Activated CD8-positive, alpha-beta memory T cell treated with anti-CD3 and anti-CD28 coated beads, Interleukin-2, amount 50 U/mL, for 48 hours (primary cell): ENCODE measurements around the gene ETV6.
A peak's percentile ranks its signal among the peaks of the same experiment; 100 is the strongest.

Experiments
- DNase-seq: peaks from one replicate; pipeline ENCODE4 v3.0.0-alpha.2; 2020

Gene ETV6

DNA sequence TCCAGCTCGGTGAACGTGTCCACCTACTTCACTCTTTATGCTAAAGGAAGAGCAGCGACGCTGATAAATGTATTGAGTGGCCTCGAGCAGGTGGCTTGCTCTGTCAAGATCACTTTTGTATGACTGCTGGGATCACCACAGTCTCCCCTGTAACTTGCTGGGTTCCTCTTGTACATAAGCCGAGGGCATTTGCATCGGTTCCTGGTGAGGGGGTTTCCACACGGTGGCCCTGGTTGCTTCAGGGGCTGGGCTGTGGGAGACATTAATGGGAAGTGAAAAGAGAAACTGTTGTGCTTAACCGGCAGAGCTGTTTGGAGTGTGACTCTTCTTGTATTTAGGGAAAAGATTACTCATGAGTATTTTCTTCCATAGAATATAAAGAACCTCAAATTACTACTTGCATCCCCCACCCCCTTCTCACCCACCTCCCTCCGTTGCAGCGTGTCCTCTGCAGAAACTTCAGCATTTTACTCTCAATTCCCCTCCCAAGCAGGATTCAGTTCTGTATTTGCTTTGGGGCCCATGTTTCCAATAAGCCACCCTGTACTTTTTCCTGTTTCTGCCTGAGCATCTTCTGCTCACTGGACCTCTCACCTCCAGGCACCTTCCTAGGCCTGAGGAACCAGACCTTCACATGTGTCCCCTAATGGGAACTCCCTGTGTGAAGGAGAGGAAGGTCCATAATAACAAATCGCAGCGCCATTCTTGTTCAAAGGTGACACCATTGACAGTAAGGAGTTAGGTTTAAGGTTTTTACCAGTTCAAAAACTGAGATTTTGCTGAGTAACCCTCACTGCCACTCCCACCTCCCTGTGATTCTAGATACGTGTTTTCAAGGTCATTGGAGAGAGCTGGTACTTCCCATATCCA, 187.0 kb downstream of the ETV6 start:
- DNase-seq: peak; percentile 76

DNA sequence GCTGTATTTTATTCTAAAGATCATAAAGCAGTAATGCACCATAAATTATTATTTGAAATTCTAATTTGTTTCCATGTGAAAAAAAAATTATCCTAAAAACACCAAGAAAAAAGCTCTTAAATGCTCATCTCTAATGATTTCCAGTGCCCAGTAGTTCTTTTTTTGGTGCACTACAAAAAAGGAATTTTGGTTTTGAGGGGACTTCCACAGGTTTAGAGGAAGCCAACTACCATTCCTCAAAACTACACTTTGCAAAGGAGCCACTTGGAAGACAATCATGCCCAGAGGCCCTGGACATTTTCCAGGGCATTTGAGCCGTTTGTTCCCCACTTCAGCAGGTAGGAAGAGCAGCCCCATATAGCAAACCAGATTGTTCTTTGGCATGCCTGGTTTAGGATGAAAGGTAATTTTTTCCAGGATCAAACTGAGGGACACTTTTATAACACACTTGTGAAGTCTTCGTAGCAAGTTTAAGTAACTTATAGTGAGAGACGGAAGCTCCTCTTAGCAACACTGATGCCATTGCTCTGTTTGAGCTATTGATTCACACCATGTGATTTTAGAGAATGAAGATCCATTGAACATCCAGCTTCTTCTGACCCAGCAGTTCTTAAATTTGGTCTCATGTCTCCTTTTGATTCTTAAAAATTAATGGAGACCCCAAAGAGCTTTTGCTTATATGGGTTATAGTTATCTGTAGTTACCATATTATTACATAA, 187.9 kb downstream of the ETV6 start:
- DNase-seq: no peak

DNA sequence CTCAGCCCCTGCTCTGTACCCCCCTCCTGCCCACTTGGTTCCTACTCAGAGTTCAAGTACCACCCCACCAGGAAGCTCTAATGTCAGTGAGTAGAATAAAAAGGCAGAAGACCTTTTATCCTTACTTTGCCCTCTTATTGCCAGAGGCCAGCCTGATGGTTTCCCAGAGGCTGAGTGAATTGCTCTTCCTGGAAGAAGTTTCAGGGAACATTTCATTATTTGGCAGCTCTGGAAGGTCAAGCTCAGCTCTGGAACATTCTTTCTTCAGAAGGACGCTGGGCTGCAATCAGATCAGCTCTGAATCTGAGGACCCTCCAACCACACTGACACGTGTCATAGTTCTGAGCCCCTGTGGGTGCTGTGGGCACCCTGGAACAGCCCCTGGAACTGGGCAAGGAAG, 188.9 kb downstream of the ETV6 start:
- peak; percentile 26 for DNase-seq

DNA sequence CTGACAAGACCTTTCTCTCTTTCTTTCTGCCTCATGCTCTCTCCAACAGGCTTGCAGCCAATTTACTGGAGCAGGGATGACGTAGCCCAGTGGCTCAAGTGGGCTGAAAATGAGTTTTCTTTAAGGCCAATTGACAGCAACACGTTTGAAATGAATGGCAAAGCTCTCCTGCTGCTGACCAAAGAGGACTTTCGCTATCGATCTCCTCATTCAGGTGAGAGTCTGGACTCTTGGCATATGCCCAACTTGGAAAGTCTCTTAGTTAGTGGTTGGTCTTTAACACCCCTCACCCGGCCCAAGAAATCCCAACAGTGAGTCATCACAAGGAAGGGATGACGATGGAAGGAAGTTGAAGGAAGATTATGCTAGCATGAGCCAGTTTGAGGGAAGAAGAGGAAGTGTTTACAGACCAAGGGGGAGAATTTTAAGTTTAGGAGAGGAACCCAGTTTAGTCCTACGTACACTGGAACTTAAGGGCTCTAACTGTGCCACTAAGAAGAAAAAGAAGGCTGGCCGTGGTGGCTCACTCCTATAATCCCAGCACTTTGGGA, 189.7 kb downstream of the ETV6 start:
- DNase-seq: no peak

DNA sequence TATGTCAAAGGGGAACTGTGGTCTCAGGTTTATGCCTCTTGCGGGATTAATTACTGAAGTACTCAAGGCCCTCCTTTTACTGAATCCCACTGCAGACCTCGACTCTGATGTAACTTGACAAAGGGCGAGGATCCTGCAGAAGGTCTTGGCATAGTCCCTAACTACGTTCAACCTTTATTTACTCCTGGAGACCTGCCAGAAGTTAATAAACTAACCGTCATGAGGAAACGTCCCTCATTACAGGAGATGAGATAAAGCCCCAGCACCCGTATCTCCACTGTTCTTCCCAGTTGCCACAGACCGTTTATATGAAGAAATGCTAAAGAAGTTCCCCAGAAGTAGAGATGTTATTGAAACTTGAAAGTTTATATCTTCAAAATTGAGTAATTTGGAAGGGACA, 190.9 kb downstream of the ETV6 start:
- DNase-seq: peak; percentile 8

DNA sequence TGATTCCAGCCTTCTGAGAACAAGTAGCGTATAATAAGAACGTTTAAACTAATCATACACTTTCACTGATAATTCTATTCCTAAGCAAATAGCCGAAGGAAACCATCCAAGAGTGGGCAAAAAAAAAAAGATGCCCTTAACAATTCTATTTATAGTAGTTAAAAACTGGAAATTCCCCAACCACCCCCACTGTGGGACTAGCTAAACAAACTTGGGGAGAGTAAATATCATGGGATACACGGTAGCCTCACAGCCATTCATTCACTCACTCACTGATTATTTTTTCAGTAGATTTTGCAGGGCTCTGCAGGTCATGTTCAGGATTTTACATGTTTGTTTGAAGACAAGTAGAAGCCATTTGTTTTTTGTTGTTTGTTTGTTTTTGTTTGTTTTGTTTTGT, 197.0 kb downstream of the ETV6 start:
- no peak for DNase-seq

DNA sequence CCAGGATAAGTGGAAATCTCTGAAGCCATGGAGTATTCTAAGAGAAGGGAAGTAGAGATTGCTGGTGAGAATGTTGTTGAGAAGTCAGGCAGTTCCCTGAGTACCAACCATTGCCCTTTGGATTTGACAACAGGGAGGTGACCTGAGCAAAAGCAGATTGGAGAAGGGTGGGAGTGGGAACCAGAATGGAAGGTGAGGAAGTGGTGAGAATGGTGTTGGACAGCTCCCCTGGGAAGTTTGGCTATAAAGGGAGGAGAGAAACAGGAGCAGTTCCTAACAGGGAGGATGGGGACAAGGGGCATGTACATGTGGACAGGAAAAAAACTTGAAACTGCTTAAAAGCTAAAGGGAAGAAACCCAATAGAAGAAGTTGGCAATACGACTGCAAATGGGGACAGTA, 198.1 kb downstream of the ETV6 start:
- peak; percentile 10 for DNase-seq

DNA sequence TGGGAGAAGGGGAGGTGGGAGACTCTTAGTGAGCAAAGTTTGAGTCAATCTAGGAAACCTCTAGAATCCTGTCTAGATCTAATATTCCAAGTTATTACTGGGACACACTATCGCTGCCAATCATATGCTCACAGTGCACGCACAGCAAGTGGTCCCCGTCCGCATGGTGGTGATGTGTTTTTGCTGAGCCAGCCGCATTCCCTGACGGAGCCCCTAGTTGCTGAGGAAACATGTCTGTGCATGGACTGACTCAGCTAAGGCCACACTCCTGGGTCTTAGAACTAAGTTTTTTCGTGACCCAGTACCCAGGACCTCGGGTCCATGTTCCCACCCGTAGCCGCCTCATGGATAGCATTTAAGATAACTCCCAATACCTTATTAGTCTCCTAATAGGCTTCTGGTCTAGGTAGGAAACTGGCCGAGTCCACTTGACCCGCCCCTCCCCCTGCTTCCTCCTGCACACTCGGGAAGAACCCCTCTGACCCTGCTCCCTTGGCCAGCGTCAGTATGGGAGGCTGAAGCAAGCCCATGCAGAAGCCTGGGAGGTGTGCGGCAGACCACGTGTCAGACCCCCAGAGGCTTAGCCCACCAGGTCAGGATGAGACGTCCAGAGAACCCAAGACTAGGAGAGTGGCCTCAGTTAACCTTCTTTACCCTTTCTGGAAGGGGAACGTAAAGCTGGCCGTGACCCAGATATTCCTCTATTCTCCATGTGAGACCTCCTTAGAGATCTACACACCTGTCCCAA, 200.5 kb downstream of the ETV6 start:
- peak; percentile 41 for DNase-seq

DNA sequence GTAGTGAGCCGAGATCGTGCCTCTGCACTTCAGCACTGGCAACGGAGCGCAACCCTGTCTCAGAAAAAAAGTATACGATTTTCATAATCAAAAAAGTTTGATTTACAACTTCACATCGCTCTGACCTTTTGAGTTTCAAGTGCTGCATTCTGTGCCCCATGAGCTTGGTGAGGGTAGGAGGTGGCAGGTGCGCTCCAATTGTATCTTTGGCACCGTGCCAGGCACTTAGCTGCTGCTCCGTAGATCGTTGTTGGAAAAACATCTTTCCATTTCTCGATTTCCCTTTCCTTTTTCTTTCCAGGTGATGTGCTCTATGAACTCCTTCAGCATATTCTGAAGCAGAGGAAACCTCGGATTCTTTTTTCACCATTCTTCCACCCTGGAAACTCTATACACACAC, 203.7 kb downstream of the ETV6 start:
- no peak for DNase-seq

DNA sequence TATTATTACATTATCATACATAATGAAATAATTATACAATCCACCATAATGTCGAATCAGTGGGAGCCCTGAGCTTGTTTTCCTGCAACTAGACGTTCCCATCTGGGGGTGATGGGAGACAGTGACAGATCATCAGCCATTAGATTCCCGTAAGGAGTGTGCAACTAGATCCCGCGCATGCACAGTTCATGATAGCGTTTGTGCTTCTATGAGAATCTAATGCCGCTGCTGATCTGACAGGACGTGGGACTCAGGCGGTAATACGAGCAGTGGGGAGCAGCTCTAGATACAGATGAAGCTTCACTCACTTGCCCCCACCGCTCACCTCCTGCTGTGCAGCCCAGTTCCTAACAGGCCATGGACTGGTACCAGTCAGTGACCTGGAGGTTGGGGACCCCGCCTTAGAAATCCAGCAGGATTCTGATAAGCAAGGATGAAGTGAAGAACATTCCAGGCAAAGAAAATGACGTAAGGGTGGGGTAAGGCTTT, 204.6 kb downstream of the ETV6 start:
- DNase-seq: peak; percentile 43

DNA sequence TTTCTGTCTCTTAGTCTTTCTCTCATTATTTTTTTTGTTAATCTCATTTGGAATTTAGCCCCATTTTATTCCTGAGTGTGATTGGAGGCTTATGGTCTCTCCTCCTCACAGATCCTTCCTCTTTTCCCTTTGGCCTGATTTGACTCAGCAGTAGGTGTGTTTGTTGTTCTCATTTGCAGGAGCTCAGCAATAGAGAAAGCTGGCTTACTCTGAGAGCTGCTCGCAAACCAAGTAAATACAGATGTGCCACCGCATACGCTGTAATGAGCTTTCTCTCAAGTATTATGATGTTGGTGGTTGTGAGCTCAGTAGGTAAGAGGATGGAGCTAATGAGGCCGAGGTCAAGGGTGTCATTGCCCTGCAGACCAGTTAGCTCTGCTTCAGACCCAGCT, 206.5 kb downstream of the ETV6 start:
- no peak for DNase-seq

DNA sequence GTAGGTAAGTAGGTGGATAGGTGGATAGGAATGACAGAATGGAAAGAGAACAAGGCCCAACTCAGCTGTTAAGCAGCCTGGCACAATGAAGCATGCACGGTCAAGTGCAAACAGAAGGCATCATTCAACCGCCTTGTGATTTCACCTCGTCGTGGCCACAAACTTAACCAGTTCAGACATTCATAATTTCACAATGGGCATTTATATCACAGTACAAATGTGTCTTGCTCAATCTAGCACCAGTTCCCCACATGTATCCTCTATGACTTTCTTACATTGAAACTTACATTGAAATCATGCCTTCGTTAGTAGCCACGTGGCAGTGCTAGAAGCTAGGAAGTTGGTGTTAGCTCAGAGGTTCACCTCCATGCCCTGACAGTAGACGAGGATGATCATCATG, 207.5 kb downstream of the ETV6 start:
- DNase-seq: peak; percentile 40

DNA sequence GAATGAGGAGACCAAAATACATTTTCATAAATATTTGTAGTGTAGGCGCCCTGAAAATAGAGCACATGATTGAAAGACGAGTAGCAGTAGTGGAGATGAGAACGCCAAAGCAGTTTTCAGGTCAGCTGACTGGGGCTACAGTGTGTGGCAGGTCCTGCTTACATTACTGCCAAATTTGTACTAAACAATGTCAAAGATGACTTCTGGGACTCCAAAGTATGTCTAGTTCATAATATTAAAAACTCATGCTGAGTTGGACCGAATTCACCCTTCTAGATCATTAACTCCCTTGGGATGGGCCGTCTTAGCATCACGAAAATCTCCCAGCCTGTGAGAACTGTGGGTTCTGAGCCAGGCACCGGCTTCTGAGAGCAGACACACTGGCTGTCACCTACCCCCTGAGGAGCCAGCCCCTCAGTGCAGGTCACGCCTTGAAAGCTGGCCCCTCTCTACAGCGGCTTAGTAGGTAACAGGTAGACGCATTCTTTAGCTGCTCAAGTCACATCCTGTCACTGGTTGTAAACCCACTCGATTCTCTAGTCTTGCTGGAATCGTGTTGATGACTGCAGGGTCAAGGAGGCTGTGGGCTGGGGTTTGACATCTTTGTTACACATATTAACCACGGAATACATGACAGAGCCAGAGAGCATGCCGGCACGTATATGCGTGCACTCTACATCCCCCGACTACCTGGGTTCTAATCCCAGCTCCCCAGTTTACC, 210.4 kb downstream of the ETV6 start:
- DNase-seq: peak; percentile 50

DNA sequence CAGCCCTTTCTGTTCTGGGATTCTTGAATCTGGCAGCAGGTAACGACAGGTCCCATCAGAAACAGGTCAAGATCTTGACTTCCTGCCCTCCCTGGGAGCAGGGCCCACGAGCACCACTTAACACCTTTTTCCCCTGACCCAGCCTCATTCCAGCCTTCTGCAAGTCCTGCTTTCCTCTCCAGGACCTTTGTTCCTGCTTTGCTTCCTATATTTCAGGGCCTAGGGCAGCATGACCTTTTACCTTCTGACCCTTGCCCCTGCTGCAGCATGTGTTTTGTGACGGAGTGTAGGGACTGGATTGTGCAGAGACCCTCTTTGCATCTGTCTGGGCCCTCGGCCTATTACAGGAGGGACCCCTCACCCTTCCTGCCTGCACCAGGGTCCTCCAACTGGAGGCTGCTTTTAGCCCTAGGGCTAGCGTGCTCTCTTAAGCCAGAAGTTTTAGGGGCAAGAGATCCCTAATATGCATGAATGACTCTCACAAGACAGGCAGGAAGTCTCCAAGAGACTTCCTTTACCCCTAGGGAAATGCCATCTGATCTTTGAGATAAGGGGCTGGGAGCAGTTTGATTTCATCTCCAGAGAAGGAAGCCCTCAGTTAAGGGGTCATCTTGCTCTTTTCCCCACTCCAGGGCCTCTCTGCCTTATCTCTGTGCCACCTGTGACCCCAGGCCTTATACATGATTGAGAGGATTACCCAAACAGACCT, 211.8 kb downstream of the ETV6 start:
- DNase-seq: peak; percentile 33

DNA sequence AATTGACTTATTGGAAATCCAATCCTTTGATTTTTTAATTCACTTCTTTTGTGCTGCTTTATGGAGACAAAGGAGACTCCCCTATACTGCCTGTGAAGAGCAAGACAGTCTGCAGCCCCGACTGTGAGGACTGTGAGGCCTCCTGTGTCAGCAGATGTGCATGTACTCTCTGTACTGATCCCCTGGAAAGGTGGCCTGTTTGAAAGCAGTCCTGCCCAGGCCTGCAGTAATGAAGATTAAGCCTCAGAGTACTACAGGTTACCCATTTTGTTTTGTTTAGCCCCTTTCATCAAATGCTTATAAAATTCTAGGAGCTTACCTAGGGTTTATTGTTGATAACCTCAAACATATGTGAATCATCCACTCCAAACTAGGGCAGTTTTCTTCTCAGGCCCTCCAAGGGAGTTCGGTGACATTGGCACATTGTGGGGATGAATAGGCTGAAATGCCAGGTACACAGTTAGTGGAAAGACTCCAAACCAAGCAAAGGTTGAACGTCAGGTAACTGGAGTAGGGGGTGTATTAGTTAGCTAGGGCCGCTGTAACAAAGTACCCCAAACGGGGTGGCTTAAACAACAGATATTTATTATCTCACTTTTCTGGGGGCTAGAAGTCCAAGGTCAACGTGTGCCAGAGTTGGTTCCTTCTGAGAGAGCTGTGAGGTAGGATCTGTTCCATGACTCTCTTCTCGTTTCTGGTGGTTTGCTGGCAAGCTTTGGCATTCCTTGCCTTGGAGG, 212.6 kb downstream of the ETV6 start:
- peak; percentile 18 for DNase-seq

DNA sequence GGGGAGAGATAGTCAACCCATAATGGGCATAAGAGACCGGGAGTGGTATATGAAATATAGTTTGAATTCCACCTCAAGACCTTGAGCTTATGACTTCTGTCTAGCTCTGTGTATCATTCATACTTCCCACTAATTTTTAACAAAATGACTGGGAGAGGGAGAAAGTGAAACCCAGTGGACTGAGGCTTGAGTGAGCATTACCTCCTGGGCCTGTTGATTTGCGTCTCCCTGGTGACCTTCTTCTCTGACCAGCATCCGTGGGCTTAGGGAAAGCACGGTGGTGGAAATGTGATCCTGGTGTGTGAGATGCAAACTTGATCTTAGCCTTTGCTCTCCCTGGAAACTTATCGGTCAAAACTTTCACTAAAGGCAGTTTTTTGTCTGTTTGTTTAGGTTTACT, 213.3 kb downstream of the ETV6 start:
- DNase-seq: no peak

DNA sequence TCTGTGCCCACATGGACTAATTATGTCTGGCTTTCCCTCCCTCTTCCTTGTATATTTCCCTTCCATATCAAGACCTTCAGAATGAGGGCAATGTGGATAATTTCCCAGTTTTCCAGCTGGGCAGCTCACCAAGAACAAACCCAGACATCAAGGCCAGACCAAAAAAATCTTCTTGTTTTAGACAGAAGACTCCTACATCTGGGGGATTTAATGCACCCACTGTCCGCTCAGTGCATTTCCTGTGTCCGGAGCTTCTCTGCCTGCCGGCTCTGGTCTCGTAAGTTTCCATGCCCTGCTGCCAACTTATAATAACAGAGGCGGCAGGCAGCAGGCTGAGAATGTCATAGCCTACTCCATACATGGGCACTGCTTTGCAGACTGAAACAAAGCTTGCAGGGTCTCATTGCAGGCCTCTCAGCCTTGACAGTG, 214.0 kb downstream of the ETV6 start:
- DNase-seq: peak; percentile 34

DNA sequence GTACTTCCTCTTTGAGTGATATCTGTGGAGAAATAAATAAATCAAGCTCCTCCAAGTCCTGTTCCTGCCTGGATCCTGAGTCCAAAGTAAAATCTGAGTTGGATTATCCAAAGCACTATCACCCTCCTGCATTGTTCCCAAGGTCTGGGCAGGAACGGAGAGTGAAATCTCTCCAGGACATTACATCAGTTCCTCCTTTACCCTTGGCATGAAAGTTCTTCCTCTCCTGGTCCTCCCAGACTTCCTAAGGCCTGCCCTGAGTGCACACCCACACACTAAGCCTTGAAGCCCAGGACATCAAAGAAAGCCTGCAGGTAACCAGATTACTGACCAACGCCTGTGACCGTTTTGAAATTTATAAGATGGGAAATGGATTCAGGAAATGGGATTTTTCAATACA, 214.5 kb downstream of the ETV6 start:
- peak; percentile 15 for DNase-seq

DNA sequence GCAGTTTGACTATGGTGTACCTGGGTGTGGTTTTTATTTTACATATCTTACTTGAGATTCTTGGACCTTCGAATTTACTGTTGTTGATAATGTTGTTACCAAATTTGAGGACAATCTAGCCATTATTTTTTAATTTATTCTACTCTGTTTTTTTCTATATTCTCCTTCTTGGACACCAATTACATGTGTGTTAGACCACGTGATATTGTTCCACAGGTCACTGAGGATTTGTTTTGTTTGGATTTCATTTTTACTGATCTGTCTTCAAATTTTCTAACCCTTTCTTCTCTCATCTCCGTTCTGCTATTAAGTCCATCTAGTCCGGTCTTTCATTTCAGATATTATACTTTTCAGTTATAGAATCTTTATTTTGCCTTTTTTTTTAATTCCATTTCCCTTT, 216.3 kb downstream of the ETV6 start:
- no peak for DNase-seq

DNA sequence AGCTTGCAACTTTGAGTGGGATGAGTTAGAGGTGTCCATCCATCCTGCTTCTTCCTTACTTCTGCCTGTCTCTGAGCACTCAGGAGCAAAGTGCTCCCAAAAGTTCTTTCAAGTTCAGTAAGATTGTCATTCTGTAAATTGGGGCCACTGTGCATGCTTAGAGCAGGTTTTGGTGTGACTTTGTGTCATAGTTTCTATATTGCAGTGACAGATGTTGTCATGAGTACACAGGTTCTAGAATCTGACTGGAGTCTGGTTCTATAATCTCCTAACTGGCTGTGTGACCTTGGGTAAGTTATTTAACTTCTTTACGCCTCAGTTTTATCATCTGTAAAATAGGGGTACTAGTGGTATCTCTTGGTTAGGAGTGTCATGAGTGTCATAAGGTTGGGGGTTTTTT, 218.6 kb downstream of the ETV6 start:
- DNase-seq: no peak

DNA sequence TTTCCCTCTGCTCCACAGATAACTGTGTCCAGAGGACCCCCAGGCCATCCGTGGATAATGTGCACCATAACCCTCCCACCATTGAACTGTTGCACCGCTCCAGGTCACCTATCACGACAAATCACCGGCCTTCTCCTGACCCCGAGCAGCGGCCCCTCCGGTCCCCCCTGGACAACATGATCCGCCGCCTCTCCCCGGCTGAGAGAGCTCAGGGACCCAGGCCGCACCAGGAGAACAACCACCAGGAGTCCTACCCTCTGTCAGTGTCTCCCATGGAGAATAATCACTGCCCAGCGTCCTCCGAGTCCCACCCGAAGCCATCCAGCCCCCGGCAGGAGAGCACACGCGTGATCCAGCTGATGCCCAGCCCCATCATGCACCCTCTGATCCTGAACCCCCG, 219.9 kb downstream of the ETV6 start:
- no peak for DNase-seq
